GM10847 (cell line): ENCODE data around the gene PIM3.

Experiments used
- POLR2A ChIP-seq: IDR thresholded peaks from 2 replicates; pipeline ENCODE4 v1.6.1; 2011; ENCODE audit not compliant: insufficient read length; ENCODE audit errors: extremely low read depth

The PIM3 gene

GRCh38 chr22:49995041-49995360 lies 34.4 kb downstream of the PIM3 start:
- no peak for TF ChIP-seq POLR2A

GRCh38 chr22:49995361-49996118 lies 35.0 kb downstream of the PIM3 start:
- TF ChIP-seq POLR2A = no peak

- TF ChIP-seq POLR2A = no peak
Observed at GRCh38 chr22:49996119-49996517, 35.5 kb downstream of the PIM3 start.

GRCh38 chr22:49996518-49997250 lies 36.1 kb downstream of the PIM3 start:
- TF ChIP-seq POLR2A = no peak

GRCh38 chr22:49997251-49997599 lies 36.7 kb downstream of the PIM3 start:
- TF ChIP-seq POLR2A = no peak

- no peak for TF ChIP-seq POLR2A
Observed at GRCh38 chr22:49997932-49998717, 37.6 kb downstream of the PIM3 start.

GRCh38 chr22:49998718-49999062 lies 38.1 kb downstream of the PIM3 start:
- TF ChIP-seq POLR2A = no peak

- no peak for TF ChIP-seq POLR2A
Observed at GRCh38 chr22:49999063-49999945, 38.7 kb downstream of the PIM3 start.

GRCh38 chr22:49999946-50000586 lies 39.5 kb downstream of the PIM3 start:
- TF ChIP-seq POLR2A = no peak

- TF ChIP-seq POLR2A = no peak
Observed at GRCh38 chr22:50000587-50001387, 40.2 kb downstream of the PIM3 start.

- TF ChIP-seq POLR2A = no peak
Observed at GRCh38 chr22:50001388-50002231, 41.0 kb downstream of the PIM3 start.

- no peak for TF ChIP-seq POLR2A
Observed at GRCh38 chr22:50002791-50003190, 42.2 kb downstream of the PIM3 start.

- TF ChIP-seq POLR2A = no peak
Observed at GRCh38 chr22:50004918-50005317, 44.3 kb downstream of the PIM3 start.

- TF ChIP-seq POLR2A = no peak
Observed at GRCh38 chr22:50007057-50007511, 46.5 kb downstream of the PIM3 start.
